OCI-LY7 (cell line): Measurements from ENCODE around the gene CNTN5. TPM values are rescaled to one million over a fixed set of nuclear protein-coding genes. Genes with fewer than 3 reads are reported as not detected.

Experiments used
- BruUV-seq: library from RNA; stranded (reverse); fragments of 400-500 nt; replicated peaks from 2 replicates; lab custom pipeline; 2021; lab: Mats Ljungman, UMichigan
- CTCF ChIA-PET: fragments of 300-600 bp; sonication (Branson Sonifier 250); formaldehyde crosslinking; loops from one replicate; lab custom pipeline; 2022; ENCODE audit warnings: antibody characterized with exemption; ENCODE audit not compliant: unreplicated experiment; lab: Charles Lee
- POLR2A ChIA-PET: fragments of 300-600 bp; sonication (Branson Sonifier 250); formaldehyde crosslinking; loops from one replicate; lab custom pipeline; 2022; ENCODE audit warnings: antibody characterized with exemption; lab: Charles Lee
- DNase-seq: peaks from one replicate; pipeline ENCODE4 v3.0.0-alpha.2; 2015; ENCODE audit warnings: low spot score
- H2AFZ ChIP-seq: fragments of 200-600 bp; sonication (generic), shearing (Covaris generic); 2 replicates; pipeline ENCODE4 v1.6.1; 2014; ENCODE audit warnings: mild to moderate bottlenecking, antibody characterized with exemption, low read length, moderate library complexity
- H3K27ac ChIP-seq: fragments of 200-600 bp; sonication (generic); 2 replicates; pipeline ENCODE4 v1.5.1; 2014; ENCODE audit warnings: mixed run types, low read depth, mild to moderate bottlenecking, moderate library complexity, low read length, inconsistent platforms; ENCODE audit not compliant: poor library complexity, severe bottlenecking
- H3K36me3 ChIP-seq: fragments of 200-600 bp; sonication (generic); 2 replicates; pipeline ENCODE4 v1.6.1; 2014; ENCODE audit warnings: mild to moderate bottlenecking, antibody characterized with exemption, low read length, moderate library complexity, mixed read lengths; ENCODE audit not compliant: insufficient read depth
- H3K4me1 ChIP-seq: fragments of 200-600 bp; sonication (generic); 2 replicates; pipeline ENCODE4 v1.5.1; 2014; ENCODE audit warnings: mild to moderate bottlenecking, low read length; ENCODE audit not compliant: insufficient read depth, poor library complexity, severe bottlenecking
- H3K4me2 ChIP-seq: fragments of 200-600 bp; sonication (generic); 2 replicates; pipeline ENCODE4 v1.6.1; 2014; ENCODE audit warnings: mild to moderate bottlenecking, low read length
- H3K4me3 ChIP-seq: fragments of 200-600 bp; sonication (generic); 2 replicates; pipeline ENCODE4 v1.5.1; 2014; ENCODE audit warnings: mild to moderate bottlenecking, low read depth, low read length; ENCODE audit not compliant: poor library complexity, severe bottlenecking
- H3K79me2 ChIP-seq: fragments of 200-600 bp; sonication (generic); 2 replicates; pipeline ENCODE4 v1.6.1; 2016; ENCODE audit warnings: low read depth, mild to moderate bottlenecking, low read length, moderate library complexity, mixed read lengths; ENCODE audit not compliant: insufficient read depth
- H3K9me2 ChIP-seq: fragments of 200-600 bp; sonication (generic); 2 replicates; pipeline ENCODE4 v1.6.1; 2016; ENCODE audit warnings: mild to moderate bottlenecking, low read length, mixed read lengths; ENCODE audit not compliant: insufficient read depth
- H3K9me3 ChIP-seq: fragments of 200-600 bp; sonication (generic); 2 replicates; pipeline ENCODE4 v1.6.1; 2014; ENCODE audit warnings: mild to moderate bottlenecking, mixed run types, low read length, mixed read lengths
- H4K20me1 ChIP-seq: fragments of 200-600 bp; sonication (generic); 2 replicates; pipeline ENCODE4 v1.6.1; 2014; ENCODE audit warnings: mild to moderate bottlenecking, antibody characterized with exemption, low read length, moderate library complexity, mixed read lengths; ENCODE audit not compliant: insufficient read depth
- EZH2phosphoT487 ChIP-seq: fragments of 200-600 bp; sonication (generic); IDR thresholded peaks from 2 replicates; pipeline ENCODE4 v1.6.1; 2018; ENCODE audit warnings: low read depth, borderline replicate concordance, mild to moderate bottlenecking, mixed run types, antibody characterized with exemption, low read length, moderate library complexity, mixed read lengths
- intact Hi-C: fragments of 100-400 bp; cut with micrococcal nuclease; formaldehyde crosslinking; loops from one replicate; pipeline ENCODE4 v1.10.0; 2022; ENCODE audit not compliant: unreplicated experiment
- total RNA-seq, 2 experiments: library from RNA; depleted of rRNA in 1 of 2; stranded (reverse); fragments of >200 nt in 1 of 2; shearing (Covaris generic) in 1 of 2; gene quantifications; 2 replicates each; pipeline ENCODE4 v1.2.3, GENCODE V29; 2014 to 2022
- TF ChIP-seq, protein P1 (sequence below): fragments of 200-600 bp; sonication (generic); conservative IDR thresholded peaks from 2 replicates; pipeline ENCODE4 v1.5.1; 2014; ENCODE audit warnings: mild to moderate bottlenecking, antibody characterized with exemption, low read length, moderate library complexity, mixed read lengths

Gene CNTN5
- total RNA-seq, 2 experiments from 2014 or later = not detected

DNA sequence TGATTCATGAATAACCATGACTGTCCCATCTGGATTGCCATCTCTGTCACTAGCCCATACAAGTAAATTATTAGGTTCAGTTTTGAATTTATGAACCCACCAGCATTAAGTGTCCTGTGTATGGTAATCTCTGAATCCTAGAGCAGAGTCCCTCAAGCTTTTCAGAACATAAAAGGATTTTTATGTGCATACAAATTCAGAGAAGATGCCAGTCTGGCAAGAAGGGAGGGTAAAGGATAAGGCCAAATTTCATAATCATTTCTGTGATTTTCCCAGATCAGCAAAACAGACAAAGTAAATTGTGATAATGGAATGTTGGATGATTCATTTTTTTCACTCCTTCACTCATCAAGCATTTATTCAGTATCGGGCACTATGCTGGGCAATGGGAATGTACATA is 1295.2 kb downstream of the CNTN5 start:
- H3K9me3 ChIP-seq = no peaks in the 10 kb centered on the region
- H3K9me2 ChIP-seq = no peaks in the 10 kb centered on the region
- POLR2A ChIA-PET = no interaction called here
- CTCF ChIA-PET = no interaction called here
- intact Hi-C loops = no loop called here
- no peaks in the 10 kb centered on the region for H3K4me1 ChIP-seq
- BruUV-seq = no TSS peak
- no peaks in the 10 kb centered on the region for H4K20me1 ChIP-seq
- H3K79me2 ChIP-seq = no peaks in the 10 kb centered on the region
- no peak for DNase-seq
- H2AFZ ChIP-seq = no peak overlapping the region
- TF ChIP-seq, protein P1, sequence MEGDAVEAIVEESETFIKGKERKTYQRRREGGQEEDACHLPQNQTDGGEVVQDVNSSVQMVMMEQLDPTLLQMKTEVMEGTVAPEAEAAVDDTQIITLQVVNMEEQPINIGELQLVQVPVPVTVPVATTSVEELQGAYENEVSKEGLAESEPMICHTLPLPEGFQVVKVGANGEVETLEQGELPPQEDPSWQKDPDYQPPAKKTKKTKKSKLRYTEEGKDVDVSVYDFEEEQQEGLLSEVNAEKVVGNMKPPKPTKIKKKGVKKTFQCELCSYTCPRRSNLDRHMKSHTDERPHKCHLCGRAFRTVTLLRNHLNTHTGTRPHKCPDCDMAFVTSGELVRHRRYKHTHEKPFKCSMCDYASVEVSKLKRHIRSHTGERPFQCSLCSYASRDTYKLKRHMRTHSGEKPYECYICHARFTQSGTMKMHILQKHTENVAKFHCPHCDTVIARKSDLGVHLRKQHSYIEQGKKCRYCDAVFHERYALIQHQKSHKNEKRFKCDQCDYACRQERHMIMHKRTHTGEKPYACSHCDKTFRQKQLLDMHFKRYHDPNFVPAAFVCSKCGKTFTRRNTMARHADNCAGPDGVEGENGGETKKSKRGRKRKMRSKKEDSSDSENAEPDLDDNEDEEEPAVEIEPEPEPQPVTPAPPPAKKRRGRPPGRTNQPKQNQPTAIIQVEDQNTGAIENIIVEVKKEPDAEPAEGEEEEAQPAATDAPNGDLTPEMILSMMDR = no peak
- no peak for TF ChIP-seq EZH2phosphoT487
- no peak overlapping the region for H3K4me2 ChIP-seq
- no peak overlapping the region for H3K4me3 ChIP-seq
- H3K36me3 ChIP-seq = no peaks in the 10 kb centered on the region
- H3K27ac ChIP-seq = no peak overlapping the region

DNA sequence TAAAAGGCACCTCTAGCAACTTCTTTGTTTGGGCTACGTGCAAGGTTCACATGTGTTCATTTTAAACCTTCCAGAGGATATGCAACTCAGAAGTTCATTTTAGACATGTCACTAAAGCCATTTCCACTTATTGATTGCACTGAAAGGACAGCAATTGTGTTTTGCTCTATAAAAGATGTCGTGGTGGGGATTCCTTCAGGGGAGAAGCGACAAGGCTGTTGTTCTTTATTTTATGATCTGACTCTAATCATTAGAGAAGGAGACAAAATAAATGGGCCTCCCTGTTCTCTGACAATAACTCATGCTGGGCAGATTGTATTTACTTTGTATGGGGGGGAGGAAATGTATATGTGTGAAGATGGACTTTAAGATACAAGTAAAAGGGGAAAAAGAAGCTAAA is 1296.2 kb downstream of the CNTN5 start:
- no peaks in the 10 kb centered on the region for H3K4me1 ChIP-seq
- no peak overlapping the region for H3K4me3 ChIP-seq
- H3K79me2 ChIP-seq = no peaks in the 10 kb centered on the region
- intact Hi-C loops = no loop called here
- no peak overlapping the region for H3K27ac ChIP-seq
- H3K9me3 ChIP-seq = no peaks in the 10 kb centered on the region
- H3K9me2 ChIP-seq = no peaks in the 10 kb centered on the region
- TF ChIP-seq EZH2phosphoT487 = no peak
- TF ChIP-seq, protein P1 = no peak
- ChIA-PET POLR2A (interaction anchor here (0.8 kb wide), 1 partner anchor 11 kb away, joined by 3 read pairs; no protein-coding TSS in a partner anchor), CTCF (no interaction called here)
- H3K4me2 ChIP-seq = no peak overlapping the region
- DNase-seq = no peak
- H2AFZ ChIP-seq = no peak overlapping the region
- no TSS peak for BruUV-seq
- no peaks in the 10 kb centered on the region for H4K20me1 ChIP-seq
- no peaks in the 10 kb centered on the region for H3K36me3 ChIP-seq

DNA sequence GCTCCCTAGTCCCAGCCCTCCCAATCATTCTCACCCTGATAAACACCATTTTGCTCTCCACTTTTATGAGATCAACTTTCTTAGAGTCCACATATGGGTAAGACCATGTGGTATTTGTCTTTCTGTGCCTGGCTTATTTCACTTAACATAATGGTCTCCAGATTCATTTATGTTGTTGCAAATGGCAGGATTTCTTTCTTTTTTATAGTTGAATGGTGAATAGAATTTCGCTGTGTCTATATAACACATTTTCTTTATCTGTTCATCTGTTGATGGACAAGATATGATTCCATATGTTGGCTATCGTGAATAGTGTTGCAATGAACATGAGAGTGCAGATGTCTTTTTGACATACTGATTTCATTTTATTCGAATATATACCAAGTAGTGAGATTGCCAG is 1298.9 kb downstream of the CNTN5 start:
- no TSS peak for BruUV-seq
- H3K79me2 ChIP-seq = no peaks in the 10 kb centered on the region
- TF ChIP-seq, protein P1 = no peak
- TF ChIP-seq EZH2phosphoT487 = no peak
- no peaks in the 10 kb centered on the region for H3K9me3 ChIP-seq
- H3K36me3 ChIP-seq = no peaks in the 10 kb centered on the region
- no peaks in the 10 kb centered on the region for H3K9me2 ChIP-seq
- no peaks in the 10 kb centered on the region for H4K20me1 ChIP-seq
- H2AFZ ChIP-seq = no peak overlapping the region
- no peak overlapping the region for H3K27ac ChIP-seq
- POLR2A ChIA-PET = interaction anchor here (0.6 to 0.7 kb wide), 2 partner anchors 142 to 1365 kb away, joined by 4 read pairs; no protein-coding TSS in a partner anchor
- no peak overlapping the region for H3K4me3 ChIP-seq
- H3K4me2 ChIP-seq = no peak overlapping the region
- H3K4me1 ChIP-seq = no peaks in the 10 kb centered on the region
- CTCF ChIA-PET = no interaction called here
- intact Hi-C loops = no loop called here
- no peak for DNase-seq
